Parathyroid adenoma (tissue), 2 donors: ENCODE measurements around the gene ERCC2.
"Not testable (repeated sequence)": the region's sequence is repeated elsewhere in the genome, so short reads cannot be mapped to it uniquely, and the experiment has no call there.

Experiments used
- H2AFZ ChIP-seq: fragments of 300-600 bp; sonication (generic); one replicate; pipeline ENCODE4 v1.7.0; 2017; ENCODE audit warnings: antibody characterized with exemption, mild to moderate bottlenecking
- H3K27ac ChIP-seq: fragments of 300-600 bp; sonication (generic); one replicate; pipeline ENCODE4 v1.7.0; 2017
- H3K27me3 ChIP-seq: fragments of 300-600 bp; sonication (generic); one replicate; pipeline ENCODE4 v1.7.0; 2017; ENCODE audit warnings: low read length; ENCODE audit not compliant: control insufficient read depth, insufficient read depth
- H3K36me3 ChIP-seq: fragments of 300-600 bp; sonication (generic); one replicate; pipeline ENCODE4 v1.7.0; 2017; ENCODE audit warnings: low read length; ENCODE audit not compliant: control insufficient read depth, insufficient read depth
- H3K4me1 ChIP-seq: fragments of 300-600 bp; sonication (generic); one replicate; pipeline ENCODE4 v1.7.0; 2017; ENCODE audit warnings: control low read depth
- H3K4me2 ChIP-seq: fragments of 300-600 bp; sonication (generic); one replicate; pipeline ENCODE4 v1.7.0; 2017; ENCODE audit warnings: low read length
- H3K4me3 ChIP-seq: fragments of 300-600 bp; sonication (generic); one replicate; pipeline ENCODE4 v1.7.0; 2017; ENCODE audit warnings: low read depth, low read length
- H3K79me2 ChIP-seq: fragments of 300-600 bp; sonication (generic); one replicate; pipeline ENCODE4 v1.7.0; 2017; ENCODE audit warnings: control low read depth
- H3K9ac ChIP-seq: fragments of 300-600 bp; sonication (generic); one replicate; pipeline ENCODE4 v1.7.0; 2017; ENCODE audit warnings: mild to moderate bottlenecking
- H3K9me3 ChIP-seq: fragments of 300-600 bp; sonication (generic); one replicate; pipeline ENCODE4 v1.7.0; 2017; ENCODE audit warnings: low read length; ENCODE audit not compliant: control insufficient read depth
- CTCF ChIP-seq: fragments of 300-600 bp; sonication (generic); IDR thresholded peaks from one replicate; pipeline ENCODE4 v1.7.0; 2017; ENCODE audit warnings: antibody characterized with exemption, mild to moderate bottlenecking
- donor health status: primary hyperparathyroidism.

The ERCC2 gene

DNA sequence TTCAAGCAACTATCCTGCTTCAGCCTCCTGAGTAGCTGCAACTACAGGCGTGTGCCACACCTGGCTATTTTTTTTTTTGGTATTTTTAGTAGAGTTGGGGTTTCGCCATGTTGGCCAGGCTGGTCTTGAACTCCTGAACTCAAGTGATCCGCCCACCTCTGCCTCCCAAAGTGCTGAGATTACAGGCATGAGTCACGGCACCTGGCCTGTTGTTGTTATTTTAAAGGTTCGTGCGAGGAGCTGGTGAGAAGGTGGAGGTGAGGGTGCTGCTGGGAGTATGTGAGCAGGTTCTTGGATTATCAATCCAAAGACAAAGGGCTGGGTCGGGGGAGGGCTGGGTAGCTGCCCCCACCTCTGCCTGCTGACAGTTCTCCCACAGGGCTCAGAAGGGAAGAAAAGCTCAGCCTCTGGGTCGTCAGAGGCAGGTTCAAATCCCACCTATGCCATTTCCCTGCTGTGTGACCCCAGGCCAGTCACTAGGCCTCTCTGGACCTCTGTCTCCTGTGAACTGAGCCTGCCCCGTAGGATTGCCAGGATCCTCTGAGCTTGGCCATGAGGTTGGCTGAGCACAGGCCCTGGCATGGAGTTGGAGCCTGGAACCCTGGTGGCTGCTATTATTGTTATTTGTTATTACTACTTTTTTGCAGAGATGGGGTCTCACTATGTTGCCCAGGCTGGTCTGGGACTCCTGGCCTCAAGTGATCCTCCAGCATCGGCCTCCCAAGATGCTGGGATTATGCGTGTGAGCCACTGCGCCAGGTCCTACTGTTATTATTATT lies 49.2 kb downstream of the ERCC2 start:
- Histone ChIP-seq H3K4me3 (no peak overlapping the region), H3K4me1 (no peaks in the 10 kb centered on the region), H3K27me3 (no peaks in the 10 kb centered on the region), H2AFZ (no peak overlapping the region), H3K4me2 (no peak overlapping the region), H3K79me2 (no peaks in the 10 kb centered on the region), H3K27ac (no peak overlapping the region), H3K9me3 (no peaks in the 10 kb centered on the region), H3K9ac (no peak overlapping the region), H3K36me3 (no peaks in the 10 kb centered on the region)
- no peak for TF ChIP-seq CTCF

DNA sequence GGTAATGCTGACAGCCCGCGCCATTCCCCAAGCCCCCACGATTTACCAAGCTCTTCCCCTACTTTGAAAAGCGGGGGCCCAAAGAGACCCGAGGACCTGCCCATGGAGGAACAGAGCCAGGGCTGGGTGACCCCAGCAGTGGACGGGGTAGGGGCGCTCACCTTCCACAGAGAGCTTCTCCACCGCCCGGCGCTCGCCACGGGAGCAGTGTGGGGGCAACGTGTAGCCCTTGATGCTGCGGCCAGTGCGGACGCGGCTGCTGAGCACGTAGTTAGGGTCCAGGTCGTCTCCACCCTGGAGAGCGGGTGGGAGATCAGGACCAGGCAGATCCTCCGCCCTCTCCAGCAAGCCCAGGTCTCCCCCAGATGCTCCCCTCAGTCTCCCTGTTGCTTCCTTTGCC lies 55.1 kb downstream of the ERCC2 start:
- no peaks in the 10 kb centered on the region for H3K4me1 ChIP-seq
- no peaks in the 10 kb centered on the region for H3K27me3 ChIP-seq
- no peaks in the 10 kb centered on the region for H3K36me3 ChIP-seq

GRCh38 chr19:45314708-45315245 lies 55.6 kb downstream of the ERCC2 start:
- Histone ChIP-seq H3K9me3 (no peaks in the 10 kb centered on the region), H3K4me2 (no peak overlapping the region), H3K27ac (no peak overlapping the region), H3K4me1 (no peaks in the 10 kb centered on the region), H3K79me2 (no peaks in the 10 kb centered on the region), H3K4me3 (no peak overlapping the region), H3K36me3 (no peaks in the 10 kb centered on the region), H2AFZ (no peak overlapping the region), H3K27me3 (no peaks in the 10 kb centered on the region), H3K9ac (no peak overlapping the region)
- no peak for TF ChIP-seq CTCF

More for the DNA sequence above, 55.1 kb downstream of the ERCC2 start:
- H3K9me3 ChIP-seq = no peaks in the 10 kb centered on the region
- H2AFZ ChIP-seq = no peak overlapping the region
- H3K79me2 ChIP-seq = no peaks in the 10 kb centered on the region
- no peak for TF ChIP-seq CTCF
- no peak overlapping the region for H3K27ac ChIP-seq
- no peak overlapping the region for H3K4me3 ChIP-seq
- H3K4me2 ChIP-seq = no peak overlapping the region
- H3K9ac ChIP-seq = no peak overlapping the region

GRCh38 chr19:45312285-45312684 lies 58.1 kb downstream of the ERCC2 start:
- H2AFZ ChIP-seq, H3K4me2 ChIP-seq, H3K27me3 ChIP-seq, H3K27ac ChIP-seq, H3K9ac ChIP-seq, H3K4me3 ChIP-seq, H3K4me1 ChIP-seq, H3K36me3 ChIP-seq, H3K9me3 ChIP-seq, H3K79me2 ChIP-seq: not testable (repeated sequence)

- no peak overlapping the region for H3K4me3 ChIP-seq
- no peak for TF ChIP-seq CTCF
These were observed 58.8 kb downstream of the ERCC2 start for GRCh38 chr19:45311621-45312020.

DNA sequence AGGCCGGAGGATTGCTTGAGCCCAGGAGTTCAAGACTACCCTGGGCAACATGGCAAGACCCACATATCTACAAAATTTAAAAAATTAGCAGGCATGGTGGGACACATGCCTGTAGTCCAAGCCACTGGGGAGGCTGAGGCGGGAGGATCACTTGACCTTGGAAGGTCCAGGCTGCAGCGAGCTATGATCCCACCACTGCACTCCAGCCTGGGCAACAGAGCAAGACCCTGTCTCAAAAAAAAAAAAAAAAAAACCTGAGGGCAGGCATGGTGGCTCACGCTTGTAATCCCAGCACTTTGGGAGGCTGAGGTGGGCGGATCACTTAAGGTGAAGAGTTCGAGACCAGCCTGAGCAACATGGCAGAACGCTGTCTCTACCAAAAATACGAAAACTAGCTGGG lies 61.1 kb downstream of the ERCC2 start:
- H3K4me1 ChIP-seq, H3K9me3 ChIP-seq, H3K4me3 ChIP-seq, H2AFZ ChIP-seq, H3K9ac ChIP-seq, H3K27ac ChIP-seq, H3K4me2 ChIP-seq, H3K27me3 ChIP-seq, H3K79me2 ChIP-seq, H3K36me3 ChIP-seq: not testable (repeated sequence)

More at GRCh38 chr19:45311621-45312020, 58.8 kb downstream of the ERCC2 start:
- no peaks in the 10 kb centered on the region for H3K27me3 ChIP-seq
- no peak overlapping the region for H3K27ac ChIP-seq
- H2AFZ ChIP-seq = no peak overlapping the region
- H3K9me3 ChIP-seq = no peaks in the 10 kb centered on the region
- H3K4me2 ChIP-seq = no peak overlapping the region
- H3K4me1 ChIP-seq = no peaks in the 10 kb centered on the region
- no peaks in the 10 kb centered on the region for H3K79me2 ChIP-seq
- no peaks in the 10 kb centered on the region for H3K36me3 ChIP-seq
- H3K9ac ChIP-seq = no peak overlapping the region
